ENCODE data around the gene CDK9. TPM values are rescaled to one million over a fixed set of nuclear protein-coding genes. Genes with fewer than 3 reads are reported as not detected.
"Not testable (repeated sequence)": the region's sequence is repeated elsewhere in the genome, so short reads cannot be mapped to it uniquely, and the experiment has no call there.

CDK9 gene
- total RNA-seq (2014; rRNA removed; shearing (Covaris generic)) = 15.6 and 20.7 TPM in 2 replicates

- peak; percentile 83 for DNase-seq (ENCODE audit: low read depth)
Measured at GRCh38 chr9:127785933-127786772, at the start of gene CDK9. Gene CDK9 (plus strand): TSS chr9:127786034. CDS start chr9:127786149, 115 bp downstream.

GRCh38 chr9:127738666-127739065, 47.2 kb upstream of the CDK9 start:
- DNase-seq (ENCODE audit: low read depth) = no peak

- no peak for DNase-seq (ENCODE audit: low read depth)
Measured at GRCh38 chr9:127739614-127740330, 46.1 kb upstream of the CDK9 start.

GRCh38 chr9:127741831-127742434, 43.9 kb upstream of the CDK9 start:
- DNase-seq (ENCODE audit: low read depth) = peak; percentile 73

- DNase-seq (ENCODE audit: low read depth) = peak; percentile 87
Measured at GRCh38 chr9:127742435-127743088, 43.3 kb upstream of the CDK9 start.

GRCh38 chr9:127744398-127745110, 41.3 kb upstream of the CDK9 start:
- no peak for DNase-seq (ENCODE audit: low read depth)

- DNase-seq (ENCODE audit: low read depth) = no peak
Measured at GRCh38 chr9:127746959-127747569, 38.8 kb upstream of the CDK9 start.

- DNase-seq (ENCODE audit: low read depth) = no peak
Measured at GRCh38 chr9:127749090-127749787, 36.6 kb upstream of the CDK9 start.

GRCh38 chr9:127751269-127752054, 34.4 kb upstream of the CDK9 start:
- no peak for DNase-seq (ENCODE audit: low read depth)

GRCh38 chr9:127753148-127753547, 32.7 kb upstream of the CDK9 start:
- no peak for DNase-seq (ENCODE audit: low read depth)

- no peak for DNase-seq (ENCODE audit: low read depth)
Measured at GRCh38 chr9:127753622-127754021, 32.2 kb upstream of the CDK9 start.

GRCh38 chr9:127754099-127755060, 31.5 kb upstream of the CDK9 start:
- no peak for DNase-seq (ENCODE audit: low read depth)

GRCh38 chr9:127755061-127756060, 30.5 kb upstream of the CDK9 start:
- DNase-seq (ENCODE audit: low read depth) = no peak

GRCh38 chr9:127756233-127756632, 29.6 kb upstream of the CDK9 start:
- no peak for DNase-seq (ENCODE audit: low read depth)

- not testable (repeated sequence) for DNase-seq (ENCODE audit: low read depth)
Measured at GRCh38 chr9:127756776-127757175, 29.1 kb upstream of the CDK9 start.

- no peak for DNase-seq (ENCODE audit: low read depth)
Measured at GRCh38 chr9:127758843-127759242, 27.0 kb upstream of the CDK9 start.

- DNase-seq (ENCODE audit: low read depth) = no peak
Measured at GRCh38 chr9:127761061-127761460, 24.8 kb upstream of the CDK9 start.

Measured in RPMI7951 (cell line).